EH (cell line): ENCODE results near the gene FBLN2.
A peak's percentile ranks its signal among the peaks of the same experiment; 100 is the strongest.

Source experiments
- DNase-seq: peaks from one replicate; pipeline ENCODE4 v3.0.0-alpha.2; 2015; ENCODE audit warnings: low read depth

The FBLN2 gene

GRCh38 chr3:13567684-13568514 is 19.0 kb downstream of the FBLN2 start:
- no peak for DNase-seq

- DNase-seq: no peak
Observed at GRCh38 chr3:13568515-13569028, 19.6 kb downstream of the FBLN2 start.

GRCh38 chr3:13569201-13569600 is 20.3 kb downstream of the FBLN2 start:
- DNase-seq: no peak

- peak; percentile 41 for DNase-seq
Observed at GRCh38 chr3:13569641-13570390, 20.9 kb downstream of the FBLN2 start.

GRCh38 chr3:13570391-13571194 is 21.7 kb downstream of the FBLN2 start:
- no peak for DNase-seq

GRCh38 chr3:13571264-13571663 is 22.3 kb downstream of the FBLN2 start:
- DNase-seq: no peak

- DNase-seq: no peak
Observed at GRCh38 chr3:13571831-13572750, 23.2 kb downstream of the FBLN2 start.

- DNase-seq: no peak
Observed at GRCh38 chr3:13572926-13573623, 24.1 kb downstream of the FBLN2 start.

GRCh38 chr3:13574083-13574797 is 25.3 kb downstream of the FBLN2 start:
- DNase-seq: peak; percentile 32

GRCh38 chr3:13574798-13575451 is 26.0 kb downstream of the FBLN2 start:
- peak; percentile 78 for DNase-seq

- DNase-seq: no peak
Observed at GRCh38 chr3:13575459-13576061, 26.6 kb downstream of the FBLN2 start.

- DNase-seq: no peak
Observed at GRCh38 chr3:13577181-13578121, 28.5 kb downstream of the FBLN2 start.

GRCh38 chr3:13578251-13578650 is 29.3 kb downstream of the FBLN2 start:
- peak; percentile 33 for DNase-seq

GRCh38 chr3:13579063-13579462 is 30.1 kb downstream of the FBLN2 start:
- DNase-seq: peak; percentile 92

- DNase-seq: peak; percentile 31
Observed at GRCh38 chr3:13580256-13581023, 31.5 kb downstream of the FBLN2 start.

GRCh38 chr3:13581485-13582365 is 32.8 kb downstream of the FBLN2 start:
- DNase-seq: peak; percentile 41
